Activated T-helper 1 cell treated with Interleukin-2 at 50 U/mL for 16 hours (primary cell): ENCODE results near the gene C6orf120.

Source experiments
- DNase-seq: peaks from one replicate; pipeline ENCODE4 v3.0.0-alpha.2; 2020; ENCODE audit warnings: low read depth

Gene C6orf120

DNA sequence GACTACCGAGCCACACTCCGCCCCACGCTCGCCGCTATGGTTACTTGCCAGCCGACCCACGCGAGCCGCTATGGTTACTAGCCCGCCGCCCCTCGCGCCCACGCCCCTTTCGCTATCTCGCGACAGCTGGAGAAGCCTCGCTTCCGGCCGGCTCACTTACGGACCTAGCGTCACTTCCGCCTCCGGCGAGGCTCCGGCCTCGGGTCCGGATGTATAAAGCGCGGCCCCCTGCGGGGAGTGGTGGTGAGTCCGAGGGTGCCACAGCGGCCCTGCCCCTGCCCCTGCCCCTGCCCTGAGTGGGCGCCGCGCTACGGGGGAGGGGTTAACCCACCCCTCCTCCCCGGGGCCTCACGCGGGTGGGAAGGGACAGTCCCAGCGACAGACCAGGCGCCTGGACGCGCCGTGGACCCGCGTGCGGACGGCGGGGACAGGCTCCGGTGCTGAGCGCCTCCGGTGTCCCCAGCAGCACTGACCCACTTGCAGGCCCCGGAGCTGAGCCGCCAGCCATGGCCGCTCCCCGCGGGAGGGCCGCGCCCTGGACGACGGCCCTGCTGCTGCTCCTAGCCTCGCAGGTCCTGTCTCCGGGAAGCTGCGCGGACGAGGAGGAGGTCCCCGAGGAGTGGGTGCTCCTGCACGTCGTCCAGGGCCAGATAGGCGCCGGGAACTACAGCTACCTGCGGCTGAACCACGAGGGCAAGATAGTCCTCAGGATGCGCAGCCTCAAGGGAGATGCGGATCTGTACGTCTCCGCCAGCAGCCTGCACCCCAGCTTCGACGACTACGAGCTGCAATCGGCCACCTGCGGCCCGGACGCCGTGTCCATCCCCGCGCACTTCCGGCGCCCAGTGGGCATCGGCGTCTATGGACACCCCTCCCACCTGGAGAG is at the start of gene C6orf120, which contains the start of gene WDR27:
Gene C6orf120 (plus strand): TSS at position 173 of the 886 bp plus-strand sequence. CDS start 334 bp downstream, at position 507.
Gene WDR27 (minus strand): TSS at position 76 of the 886 bp plus-strand sequence. CDS start 13,024 bp downstream, outside the sequence.
- DNase-seq = peak; percentile 95

DNA sequence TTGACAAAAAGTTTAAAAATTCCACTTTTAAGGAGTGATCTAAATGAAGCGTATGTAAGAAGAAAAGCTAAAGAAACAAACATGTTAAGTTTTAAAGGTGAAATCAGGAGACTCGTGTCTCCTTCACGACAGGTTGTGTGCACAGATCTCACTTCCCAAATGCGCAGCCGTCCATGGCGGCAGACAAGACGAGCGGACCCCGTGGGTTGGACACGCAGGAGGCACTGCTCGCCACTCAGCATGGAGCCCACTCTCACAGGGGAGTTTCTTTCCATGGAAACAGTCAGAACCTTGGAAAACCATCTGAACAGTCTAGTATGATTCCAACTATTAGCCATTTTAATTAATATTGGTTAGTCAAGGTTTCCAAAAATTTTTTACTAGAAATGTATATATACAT is 49.0 kb upstream of the C6orf120 start:
- no peak for DNase-seq

DNA sequence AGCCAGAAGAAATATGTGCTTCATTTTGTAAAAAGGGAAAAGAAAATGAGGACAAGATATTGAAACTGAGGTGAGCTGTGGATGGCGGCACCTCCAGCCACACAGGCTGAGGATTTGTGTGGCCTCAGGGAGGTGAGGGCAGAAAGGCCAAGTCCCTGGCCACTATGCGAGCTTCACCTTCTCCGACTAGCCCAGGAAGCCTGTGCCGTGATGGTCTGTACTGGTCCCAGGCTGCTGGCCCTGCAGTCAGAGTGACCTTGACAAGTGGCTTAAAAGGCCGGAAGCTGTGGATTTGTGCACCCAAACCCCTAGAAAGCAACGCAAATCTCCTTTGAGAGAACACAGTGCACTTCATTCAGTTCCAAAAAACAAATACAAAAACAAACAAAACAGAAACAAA is 48.2 kb upstream of the C6orf120 start:
- DNase-seq = no peak

DNA sequence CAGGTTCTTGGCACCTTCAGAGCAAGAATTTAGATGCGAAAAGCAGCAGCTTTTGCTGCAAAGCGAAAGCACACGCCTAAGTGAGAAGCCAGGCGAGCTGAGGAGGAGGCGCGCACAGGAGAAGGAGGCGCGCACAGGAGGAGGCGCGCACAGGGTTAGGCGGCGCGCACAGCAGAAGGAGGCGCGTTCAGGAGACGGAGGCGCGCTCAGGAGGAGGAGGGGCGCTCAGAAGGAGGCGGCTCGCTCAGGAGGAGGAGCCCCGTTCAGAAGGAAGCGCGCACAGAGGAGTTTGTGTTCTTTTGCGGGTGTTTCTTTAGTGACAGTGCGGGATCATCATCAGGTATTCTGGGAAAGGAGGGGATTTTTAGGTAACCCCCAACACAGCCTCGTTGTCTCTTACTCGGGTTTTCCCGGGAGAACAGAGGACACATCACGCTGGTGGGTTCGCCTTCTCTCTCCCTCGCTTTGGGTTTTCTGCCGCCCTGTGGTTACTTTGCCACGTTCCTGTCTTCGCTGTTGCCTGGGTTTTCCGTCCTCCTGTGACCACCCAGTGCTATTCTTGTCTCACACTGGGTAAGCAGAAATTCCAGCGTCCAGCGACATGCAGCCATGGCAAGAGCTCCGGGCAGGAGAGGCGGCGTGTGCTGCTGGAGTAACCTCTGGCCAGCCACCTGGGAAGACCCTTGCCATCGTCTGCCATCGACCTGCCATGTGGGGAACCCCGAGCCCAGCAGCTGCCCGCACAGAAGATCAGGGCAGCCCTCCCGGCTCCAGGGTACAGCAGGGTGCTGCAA is 47.1 kb upstream of the C6orf120 start:
- peak; percentile 53 for DNase-seq

DNA sequence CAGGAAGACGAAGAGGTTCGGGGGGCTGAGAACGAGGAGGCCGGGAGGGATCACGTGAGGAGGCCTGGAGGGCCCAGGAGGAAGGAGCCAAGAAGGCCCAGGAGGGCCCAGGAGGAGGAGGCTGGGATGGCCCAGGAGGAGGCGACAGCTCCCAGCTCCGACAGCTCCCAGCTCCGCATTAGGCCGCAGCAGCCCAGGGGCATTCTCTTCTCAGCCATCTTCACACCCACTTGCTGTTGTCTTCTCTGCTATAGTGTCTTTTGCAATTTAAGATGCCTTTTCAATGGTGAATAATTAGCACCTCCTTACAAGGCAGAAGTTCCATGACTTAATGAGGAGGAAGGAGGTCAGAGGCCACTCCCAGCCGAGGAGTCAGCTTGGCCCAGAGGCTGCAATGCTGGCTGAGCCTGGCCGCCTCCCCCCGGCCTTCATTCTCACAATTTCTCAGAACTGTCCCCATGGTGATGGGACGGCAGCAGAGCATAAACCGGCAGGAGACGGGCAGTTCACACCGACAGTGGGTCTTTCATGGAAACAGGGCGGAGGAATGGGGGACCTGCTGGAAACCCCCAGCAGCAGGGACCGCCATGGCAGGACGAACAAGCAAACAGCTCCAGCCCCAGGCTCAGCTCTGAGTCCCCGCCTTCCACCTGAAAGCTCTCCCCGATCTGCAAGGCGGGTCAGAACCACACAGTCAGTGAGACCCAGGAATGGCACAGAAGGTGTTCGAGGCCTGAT is 45.2 kb upstream of the C6orf120 start:
- no peak for DNase-seq

DNA sequence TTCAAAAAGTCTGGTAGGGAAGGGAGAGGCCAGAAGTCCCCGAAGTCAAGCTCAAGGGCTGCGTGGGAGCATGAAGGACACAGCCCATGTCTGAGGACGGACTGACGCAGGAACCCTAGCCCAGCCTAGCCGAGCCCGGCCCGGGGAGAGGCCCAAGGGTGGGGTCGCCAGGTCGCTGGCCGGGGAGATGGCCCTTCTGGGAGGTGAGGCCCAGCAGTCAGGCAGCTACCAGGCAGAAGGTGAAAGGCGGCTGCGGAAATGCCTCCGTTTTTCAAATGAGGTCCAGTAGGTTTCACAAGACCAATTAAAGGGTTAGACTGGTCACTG is 44.7 kb upstream of the C6orf120 start:
- no peak for DNase-seq

DNA sequence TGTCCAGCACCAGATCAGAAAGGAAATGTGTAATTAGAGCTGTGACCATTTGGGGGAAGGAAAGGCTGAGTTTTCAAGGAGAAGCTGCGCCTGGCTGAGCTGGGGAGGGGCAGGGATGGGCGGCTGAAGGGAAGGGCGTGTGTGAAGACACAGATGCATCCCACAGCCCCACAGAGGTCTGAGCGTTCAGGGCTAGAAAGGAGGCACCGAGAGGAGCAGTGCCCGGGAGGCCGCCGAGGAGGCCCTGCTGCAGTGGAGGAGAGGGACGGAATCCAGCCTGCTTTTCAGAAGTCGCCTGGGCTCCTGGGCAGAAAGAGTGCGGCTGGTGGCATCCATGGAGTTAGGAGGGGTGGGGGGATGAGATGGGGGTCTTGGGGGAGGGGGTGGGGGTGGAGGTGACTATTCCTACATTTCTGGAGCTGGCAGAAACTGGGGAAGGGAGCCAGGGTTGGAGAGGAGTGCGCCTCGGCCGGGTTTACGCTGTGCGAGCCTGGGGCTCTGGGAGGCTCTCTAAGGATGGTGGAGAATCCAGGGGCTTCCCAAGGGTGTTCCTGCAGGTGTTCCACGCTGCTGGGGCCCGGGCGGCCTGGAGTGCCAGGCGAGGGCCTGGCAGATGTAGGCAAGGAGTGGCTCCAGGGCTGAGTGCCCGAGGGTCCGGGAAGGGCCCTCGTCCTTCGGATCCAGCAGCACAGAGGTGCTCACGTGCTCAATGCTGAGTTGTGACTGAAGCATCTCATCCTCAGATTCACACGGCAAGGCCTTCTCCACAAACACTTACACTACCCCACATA is 41.9 kb upstream of the C6orf120 start:
- DNase-seq = no peak

DNA sequence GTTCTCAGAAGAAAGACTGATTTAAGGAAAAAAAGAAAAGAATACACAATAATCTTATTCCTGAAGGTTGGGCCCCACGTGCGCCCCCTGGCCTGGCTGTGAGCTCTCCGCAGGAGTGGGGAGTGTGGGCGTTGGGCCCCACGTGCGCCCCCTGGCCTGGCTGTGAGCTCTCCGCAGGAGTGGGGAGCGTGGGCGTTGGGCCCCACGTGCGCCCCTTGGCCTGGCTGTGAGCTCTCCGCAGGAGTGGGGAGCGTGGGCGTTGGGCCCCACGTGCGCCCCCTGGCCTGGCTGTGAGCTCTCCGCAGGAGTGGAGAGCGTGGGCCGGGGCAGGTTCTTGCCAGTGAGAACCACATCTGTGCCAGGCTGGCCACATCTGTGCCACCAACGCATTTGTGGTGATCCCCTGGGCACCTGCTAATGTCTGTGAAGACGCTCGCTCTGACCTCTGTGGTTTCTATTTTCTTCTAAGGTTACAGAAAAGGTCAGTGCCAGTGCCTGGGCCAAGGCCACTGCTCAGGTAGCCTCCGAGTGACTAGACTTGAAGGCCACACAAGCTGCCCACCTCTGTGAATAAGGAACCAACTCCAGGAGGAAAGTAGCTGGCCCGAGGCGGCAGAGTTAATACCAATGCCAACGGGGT is 41.1 kb upstream of the C6orf120 start:
- no peak for DNase-seq

DNA sequence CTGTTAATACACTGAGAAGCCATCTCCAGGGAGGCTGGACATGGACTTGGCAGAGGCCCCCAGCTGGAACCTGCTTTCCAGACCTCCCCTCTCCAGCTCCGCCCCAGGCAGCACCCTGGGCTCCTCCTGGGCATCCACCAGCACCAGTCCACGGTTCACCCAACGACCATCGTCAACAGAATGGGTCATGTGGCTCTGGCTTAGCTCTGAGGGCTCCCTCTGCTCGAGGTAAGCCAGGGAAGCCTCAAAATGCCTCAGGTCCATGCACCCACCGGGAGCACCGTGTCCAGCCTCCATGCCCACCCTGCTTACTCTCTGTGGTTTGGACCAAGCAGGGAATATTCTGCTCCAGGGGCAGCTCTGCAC is 40.6 kb upstream of the C6orf120 start:
- no peak for DNase-seq

DNA sequence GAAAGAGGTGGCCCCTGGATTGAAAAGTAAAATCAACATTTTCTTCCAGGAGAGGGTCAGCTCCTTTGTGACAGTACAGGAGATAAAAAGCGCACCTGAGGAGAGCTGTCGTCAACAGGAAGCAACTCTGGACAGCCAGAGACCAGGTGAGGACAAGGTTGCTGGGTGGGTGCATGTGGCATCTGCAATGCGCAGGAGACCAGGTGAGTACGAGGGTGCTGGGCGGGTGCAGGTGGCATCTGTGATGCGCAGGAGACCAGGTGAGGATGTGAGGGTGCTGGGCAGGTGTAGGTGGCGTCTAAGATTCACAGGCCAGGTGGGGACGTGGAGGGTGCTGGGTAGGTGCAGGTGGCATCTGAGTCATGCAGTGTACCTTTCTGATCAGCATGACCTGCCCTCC is 38.5 kb upstream of the C6orf120 start:
- no peak for DNase-seq

DNA sequence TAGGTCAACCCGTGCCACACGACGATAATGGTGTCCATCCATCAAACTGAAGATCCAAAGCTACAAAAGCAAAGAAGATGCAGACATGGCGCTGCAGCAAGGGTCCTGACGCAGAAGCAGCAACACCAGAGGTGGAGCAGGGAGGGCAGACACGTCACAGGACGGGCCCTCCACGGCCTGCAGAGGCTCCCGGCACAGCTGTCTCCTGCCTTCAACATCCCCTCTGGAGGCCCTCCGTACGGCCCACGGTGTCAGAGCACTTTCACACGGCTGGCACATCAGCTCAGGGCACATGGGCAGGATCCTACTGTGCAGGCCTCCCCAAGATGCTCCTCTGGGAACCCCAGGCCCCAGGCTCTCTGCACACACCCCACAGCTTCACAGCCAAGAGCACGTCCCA is 37.7 kb upstream of the C6orf120 start:
- no peak for DNase-seq

DNA sequence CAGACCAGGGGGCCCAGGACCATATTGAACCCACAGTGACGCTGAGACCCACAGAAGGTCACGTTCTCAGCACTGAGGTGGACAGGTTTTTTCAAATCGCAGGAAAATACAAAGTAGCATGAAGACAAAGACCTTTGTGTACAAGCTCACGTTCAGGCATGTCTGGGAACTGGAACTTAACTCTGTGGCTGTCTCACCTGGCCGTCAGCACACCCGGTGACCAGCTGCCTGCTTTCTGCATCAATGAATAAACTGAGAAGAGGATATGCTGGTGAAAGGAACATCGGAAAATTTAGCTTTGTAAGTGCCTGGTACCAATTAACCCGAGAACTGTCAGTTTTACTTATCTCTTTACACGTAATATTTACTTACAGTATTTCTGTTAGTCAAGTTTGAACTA is 36.6 kb upstream of the C6orf120 start:
- no peak for DNase-seq

DNA sequence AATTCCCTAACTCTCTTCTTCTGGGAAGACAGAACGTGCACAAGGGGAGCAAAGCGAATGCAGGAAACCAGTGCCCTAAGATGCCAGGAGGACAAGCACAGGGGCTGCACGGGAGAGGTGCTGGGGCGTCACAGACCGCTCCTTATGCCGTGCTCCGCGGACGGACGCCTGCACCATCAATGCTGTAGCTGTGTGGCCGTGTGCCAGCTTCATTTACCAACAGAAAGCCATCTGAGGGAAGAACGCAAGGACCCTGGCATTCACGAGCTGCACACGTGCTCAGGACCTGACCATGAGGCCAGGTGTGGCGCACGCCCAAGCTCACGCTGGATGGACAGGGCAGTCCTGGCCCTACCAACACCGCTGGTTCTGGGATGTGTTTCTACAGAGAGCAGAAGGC is 35.5 kb upstream of the C6orf120 start:
- no peak for DNase-seq

DNA sequence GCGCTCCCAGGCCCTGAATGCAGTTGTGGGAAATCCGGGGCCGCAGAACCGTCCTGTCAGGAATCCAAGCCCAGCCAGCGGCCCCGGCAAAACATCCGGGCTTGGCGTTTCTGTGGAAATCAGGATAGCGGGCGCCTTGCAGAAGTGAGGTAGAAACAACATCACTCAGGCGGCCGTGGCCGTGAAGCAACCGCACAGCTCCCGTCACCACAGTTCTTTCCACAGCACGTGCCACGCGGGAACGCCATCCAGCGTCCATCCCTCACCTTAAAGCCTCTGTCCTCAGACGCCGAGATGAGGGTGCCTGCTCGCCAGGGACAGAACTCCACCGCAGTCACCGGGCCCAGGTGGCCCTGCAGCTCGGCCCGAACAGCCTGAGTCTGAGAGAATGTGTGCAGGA is 34.2 kb upstream of the C6orf120 start:
- no peak for DNase-seq

DNA sequence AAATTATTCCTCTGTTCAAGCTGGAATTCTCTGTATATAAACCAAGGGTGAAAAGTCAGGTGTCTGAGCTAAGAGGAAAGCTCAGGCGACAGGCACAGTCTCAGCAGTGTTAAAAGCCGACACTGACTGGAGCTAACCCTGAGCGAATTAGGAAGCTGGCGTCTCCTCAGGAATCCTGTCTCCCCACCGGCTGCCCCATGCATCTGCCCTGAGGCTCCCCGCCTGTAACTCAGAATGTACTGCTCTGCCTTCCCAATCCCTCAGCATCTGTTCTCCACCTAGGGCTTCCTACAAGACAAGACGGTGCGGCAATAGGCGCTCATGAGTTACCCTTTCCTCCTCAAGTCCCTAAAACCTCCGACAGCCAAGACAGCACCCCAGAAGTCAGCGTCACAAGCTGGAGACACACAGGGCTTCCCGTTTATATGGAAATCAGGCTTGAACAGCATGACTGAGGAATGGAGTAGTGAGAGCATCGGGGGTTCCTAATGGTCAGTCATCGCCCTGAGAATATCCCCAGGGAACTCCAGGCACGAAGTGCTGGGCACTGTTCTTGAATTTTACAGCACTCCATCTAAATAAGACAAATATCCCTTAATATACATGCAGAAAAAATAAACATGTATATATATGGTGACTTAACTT is 33.6 kb upstream of the C6orf120 start:
- no peak for DNase-seq

DNA sequence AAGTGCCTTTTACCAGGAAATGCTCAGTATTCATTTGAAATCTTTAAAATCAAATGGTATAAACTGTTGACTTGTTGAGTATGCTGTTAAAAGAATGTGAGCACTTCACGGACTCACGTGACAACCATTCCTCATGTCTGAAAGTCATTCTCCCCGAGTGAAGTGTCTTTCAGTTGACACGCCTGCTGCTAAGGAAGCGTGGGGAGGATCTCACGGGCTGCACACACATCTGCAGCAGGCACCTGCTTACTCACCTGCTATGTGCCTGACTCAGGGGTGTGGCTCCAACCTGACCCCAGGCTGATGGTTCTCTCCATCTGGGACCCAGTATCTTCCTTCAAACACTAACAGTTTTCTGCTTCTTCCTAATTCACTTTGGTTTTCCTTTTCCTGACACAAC is 32.8 kb upstream of the C6orf120 start:
- no peak for DNase-seq

DNA sequence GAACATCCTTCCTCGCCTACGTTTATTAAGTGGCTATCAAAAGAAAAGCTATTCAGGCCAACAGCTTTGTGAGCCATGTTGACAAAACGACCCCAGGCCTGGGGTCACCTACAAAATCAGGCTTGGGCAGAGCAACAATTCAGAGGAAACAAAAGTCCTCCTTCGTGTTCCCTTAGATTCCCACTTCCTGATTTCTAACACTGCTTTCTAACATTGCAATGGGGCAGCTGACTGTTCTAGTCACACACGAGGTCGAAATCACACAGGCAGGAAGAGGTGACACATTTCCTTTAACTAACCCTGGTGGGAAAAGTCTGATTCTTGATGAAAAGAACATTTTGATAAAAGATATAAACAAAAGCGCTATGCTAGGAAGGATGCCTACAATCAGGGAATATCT is 32.0 kb upstream of the C6orf120 start:
- no peak for DNase-seq

DNA sequence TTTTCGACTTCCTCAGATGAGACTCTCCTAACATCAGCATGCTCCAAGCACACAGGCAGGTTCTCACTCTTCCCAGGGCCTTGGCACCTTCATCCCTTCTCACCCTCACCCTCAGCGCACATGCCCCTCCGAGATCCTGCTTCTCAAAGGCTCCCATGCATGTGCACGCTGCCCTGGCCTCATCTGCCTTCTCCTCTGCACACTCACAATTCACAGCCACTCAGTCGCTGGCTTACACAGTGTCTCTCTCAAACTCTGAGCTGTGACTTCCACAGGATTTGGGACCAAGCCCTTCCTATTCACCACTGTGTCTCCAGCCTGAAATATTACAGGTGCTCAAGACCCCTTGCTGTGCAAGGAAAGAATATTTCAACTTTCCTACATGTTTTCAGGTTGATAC is 30.4 kb upstream of the C6orf120 start:
- no peak for DNase-seq

DNA sequence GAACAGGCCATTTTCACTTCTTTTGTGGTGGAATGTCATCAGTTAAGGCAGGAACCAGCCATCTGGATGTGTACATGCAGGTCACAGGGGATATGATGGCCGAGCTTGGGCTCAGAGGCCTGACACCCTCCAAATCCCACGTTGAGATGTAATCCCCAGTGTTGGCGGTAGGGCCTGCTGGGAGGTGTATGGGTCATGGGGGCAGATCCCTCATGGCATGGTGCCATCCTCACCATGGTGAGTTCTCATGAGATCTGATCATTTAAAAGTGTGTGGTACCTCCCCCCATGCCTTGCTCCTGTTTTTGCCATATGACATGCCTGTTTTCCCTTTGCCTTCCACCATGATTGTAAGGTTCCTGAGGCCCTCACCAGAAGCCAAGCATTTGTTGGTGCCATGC is 26.9 kb upstream of the C6orf120 start:
- DNase-seq = no peak

DNA sequence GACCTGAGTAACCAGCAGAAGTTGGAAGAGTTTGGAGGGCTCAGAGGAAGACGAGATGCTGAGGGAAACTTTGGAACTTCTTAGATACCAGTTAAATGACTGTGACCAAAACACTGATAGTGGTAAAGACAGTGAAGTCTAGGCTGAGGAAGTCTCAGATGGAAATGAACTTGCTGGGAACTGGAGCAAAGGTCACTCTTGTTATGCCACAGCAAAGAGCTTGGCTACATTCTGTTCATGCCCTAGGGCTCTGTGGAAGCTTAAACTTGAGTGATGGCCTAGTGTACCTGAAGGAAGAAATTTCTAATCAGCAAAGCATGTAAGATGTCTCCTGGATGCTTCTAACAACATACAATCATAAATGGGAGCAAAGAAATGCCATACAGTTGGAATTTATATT is 24.8 kb upstream of the C6orf120 start:
- no peak for DNase-seq

DNA sequence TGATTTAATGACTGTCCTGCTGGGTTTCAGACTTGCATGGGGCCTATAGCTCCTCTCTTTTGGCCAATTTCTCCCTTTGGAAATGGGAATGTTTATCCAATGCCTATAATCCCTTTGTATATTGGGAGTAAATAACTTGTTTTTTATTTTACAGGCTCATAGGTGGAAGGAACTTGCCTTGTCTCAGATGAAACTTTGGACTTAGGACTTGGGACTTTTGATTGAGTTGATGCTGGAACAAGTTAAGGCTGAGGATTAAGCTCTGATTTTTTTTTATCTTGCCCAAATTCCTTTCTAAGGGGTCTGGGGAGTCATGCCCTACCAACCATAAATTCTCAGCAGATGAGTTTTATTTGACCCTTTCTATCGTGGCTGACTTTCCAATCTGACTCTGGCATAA is 23.6 kb upstream of the C6orf120 start:
- DNase-seq = no peak
